Small intestine (tissue), 7 donors: ENCODE results near the gene HAUS8. TPM values are rescaled to one million over a fixed set of nuclear protein-coding genes. Genes with fewer than 3 reads are reported as not detected.
"Not testable (repeated sequence)": the region's sequence is repeated elsewhere in the genome, so short reads cannot be mapped to it uniquely, and the experiment has no call there.

ENCODE experiments used
- DNase-seq, 2 donors: peaks; one replicate each; pipeline versions ENCODE4 v3.0.0 to v3.0.0-alpha.2; 2013
- FAIRE-seq: peaks from 2 replicates; lab custom pipeline; 2012; peaks lifted over from hg19 to GRCh38; lab: Jason Lieb, UNC
- H3K27ac ChIP-seq, 3 donors: one replicate each; pipeline ENCODE4 v1.5.1; 2013; ENCODE audit warnings: low read length in 2 of 3, mild to moderate bottlenecking in 2 of 3, control low read depth in 1 of 3, inconsistent platforms in 1 of 3, low read depth in 1 of 3, moderate library complexity in 1 of 3
- H3K27me3 ChIP-seq, 3 donors: one replicate each; pipeline ENCODE4 v1.6.1; 2013; ENCODE audit warnings: low read length in 3 of 3, inconsistent platforms in 1 of 3; ENCODE audit not compliant: control insufficient read depth in 3 of 3, insufficient read depth in 3 of 3
- H3K36me3 ChIP-seq, 3 donors: one replicate each; pipeline ENCODE4 v1.6.1; 2013; ENCODE audit warnings: low read length in 3 of 3, inconsistent platforms in 1 of 3, low read depth in 1 of 3, mild to moderate bottlenecking in 1 of 3, moderate library complexity in 1 of 3; ENCODE audit not compliant: control insufficient read depth in 3 of 3, insufficient read depth in 2 of 3
- H3K4me1 ChIP-seq, 3 donors: one replicate each; pipeline ENCODE4 v1.6.1; 2013; ENCODE audit warnings: low read length in 2 of 3, inconsistent platforms in 1 of 3, low read depth in 1 of 3, mild to moderate bottlenecking in 1 of 3, moderate library complexity in 1 of 3; ENCODE audit not compliant: control insufficient read depth in 3 of 3, insufficient read depth in 2 of 3
- H3K4me3 ChIP-seq, 3 donors: one replicate each; pipeline ENCODE4 v1.5.1; 2013; ENCODE audit warnings: low read length in 3 of 3, control low read depth in 1 of 3, inconsistent platforms in 1 of 3, low read depth in 1 of 3, mild to moderate bottlenecking in 1 of 3, moderate library complexity in 1 of 3
- H3K9me3 ChIP-seq, 2 donors: one replicate each; pipeline ENCODE4 v1.6.1; 2013; ENCODE audit warnings: low read depth in 1 of 2, low read length in 1 of 2; ENCODE audit not compliant: control insufficient read depth in 2 of 2, insufficient read depth in 1 of 2
- WGBS, 3 donors: extraction: QIAGEN DNeasy Blood & Tissue Kit; methylation state at CpG; one replicate each; pipeline ENCODE4 v1.1.7; 2013; 5-methylcytosine and 5-hydroxymethylcytosine counted together
- polyA plus RNA-seq, 4 donors: library from polyadenylated mRNA; stranded (reverse) in 3 of 4; unstranded in 1 of 4; fragments of 200-250 nt in 3 of 4; fragments of 120-200 nt in 1 of 4; gene quantifications; one replicate each; pipeline versions ENCODE4 v1.2.1 to v1.2.3, GENCODE V29; 2013
- donor health status: healthy with polysubstance abuse.
- donor health status: control.
- donor health status: control.
- donor health status: Bipolar disorder and iron deficiency.
- donor health status: healthy.

Gene HAUS8
- polyA plus RNA-seq, 4 donors, result 7.4 to 16.5 (median 13.2) TPM

DNA sequence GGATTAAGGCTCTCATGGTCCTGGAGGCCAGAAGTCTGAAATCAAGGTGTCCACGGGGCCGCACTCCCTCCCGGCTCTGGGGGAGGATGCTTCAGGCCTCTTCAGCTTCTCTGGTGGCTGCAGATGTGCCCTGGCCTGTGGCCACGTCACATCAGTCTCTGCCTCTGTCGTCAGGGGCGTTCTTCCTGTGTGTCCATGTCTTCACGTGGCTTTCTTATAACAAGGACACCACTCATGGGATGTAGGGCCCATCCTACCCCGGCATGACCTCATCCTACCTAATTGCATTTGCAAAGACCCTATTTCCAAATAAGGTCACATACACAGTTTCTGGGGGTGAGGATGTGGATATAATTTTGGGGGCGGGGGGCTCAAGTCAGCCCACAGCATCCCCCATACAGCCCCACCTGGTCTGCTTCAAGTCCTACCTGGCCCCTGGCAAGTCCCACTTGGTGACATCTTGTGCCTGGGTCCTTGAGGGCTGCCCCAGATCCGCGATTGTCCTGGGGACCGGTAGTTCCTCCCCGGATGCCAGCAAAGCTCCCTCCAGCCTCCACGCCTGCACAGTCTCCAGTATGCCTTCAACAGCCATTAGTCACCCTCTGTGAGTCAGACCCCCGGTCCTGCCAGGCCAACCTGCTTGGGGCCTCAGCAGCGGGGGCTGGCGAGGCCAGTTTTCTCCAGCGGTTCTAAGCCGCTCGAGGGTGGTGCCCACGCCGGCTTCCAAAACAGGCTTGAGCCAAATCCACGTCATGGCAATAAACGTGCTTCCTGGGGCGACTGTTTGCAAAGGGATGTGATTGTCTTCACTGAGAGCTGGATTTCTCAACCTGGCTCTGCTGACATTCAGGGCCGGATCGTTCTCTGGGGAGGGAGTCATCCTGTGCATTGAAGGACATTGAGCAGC lies 32.5 kb upstream of the HAUS8 start:
- WGBS, 3 donors, result 48 to 73% (median 56%) methylated on average over 27 of the region's 27 CpGs
- peak overlapping the region in 2 of 3 donors; percentile 42 to 86 for H3K27ac ChIP-seq

DNA sequence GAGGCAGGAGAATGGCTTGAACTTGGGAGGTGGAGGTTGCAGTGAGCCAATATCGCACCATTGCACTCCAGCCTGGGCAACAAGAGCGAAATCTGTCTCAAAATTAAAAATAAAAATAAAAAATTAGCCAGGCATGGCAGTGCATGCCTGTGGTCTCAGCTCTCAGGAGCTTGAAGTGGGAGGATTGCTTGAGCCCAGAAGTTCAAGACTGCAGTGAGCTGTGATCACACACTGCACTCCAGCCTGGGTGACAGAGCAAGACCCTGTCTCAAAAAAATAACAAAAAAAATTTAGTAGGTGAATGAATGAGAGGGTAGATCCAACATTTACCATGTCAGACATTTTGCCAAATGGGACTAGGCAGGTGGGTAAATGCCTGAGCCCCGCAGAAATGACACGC lies 31.7 kb upstream of the HAUS8 start:
- not testable (repeated sequence) for H3K4me3 ChIP-seq, DNase-seq, FAIRE-seq, H3K27me3 ChIP-seq, H3K4me1 ChIP-seq
- Histone ChIP-seq H3K9me3 (peaks cover 0 to 11% of the 10 kb centered on the region in 2 donors), H3K27ac (peak overlapping the region in 1 of 3 donors; percentile 86), H3K36me3 (peaks cover 7 to 78% (median 10%) of the 10 kb centered on the region in 3 donors)
- 93 to 100% (median 97%) methylated on average over 4 of the region's 4 CpGs for WGBS, 3 donors

More for the DNA sequence above, 32.5 kb upstream of the HAUS8 start:
- Histone ChIP-seq H3K4me3 (no peak overlapping the region), H3K9me3 (peaks cover 0 to 6% of the 10 kb centered on the region in 2 donors), H3K36me3 (peaks cover 2 to 78% (median 6%) of the 10 kb centered on the region in 3 donors), H3K4me1 (no peaks in the 10 kb centered on the region), H3K27me3 (no peaks in the 10 kb centered on the region)
- no peak for DNase-seq
- no peak for FAIRE-seq

DNA sequence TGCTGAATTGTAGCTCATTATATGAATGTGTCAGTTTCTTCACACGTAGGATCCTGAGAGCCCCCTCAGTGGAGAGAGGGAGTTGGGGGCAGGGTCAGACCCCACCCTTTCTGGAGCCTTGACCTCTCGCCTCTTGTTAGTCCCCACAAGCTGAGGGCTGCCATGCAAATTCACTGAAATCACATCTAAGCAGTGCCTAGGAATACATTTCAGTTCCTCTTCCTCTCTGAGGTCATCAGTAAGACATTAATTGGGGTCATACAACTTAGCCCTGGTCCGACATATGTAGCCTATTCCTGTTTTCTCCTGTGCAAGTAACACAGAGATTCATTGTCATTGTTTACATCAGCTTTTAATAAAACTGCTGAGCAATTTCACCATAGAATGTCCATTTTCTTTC lies 30.3 kb upstream of the HAUS8 start:
- Histone ChIP-seq H3K27me3 (no peaks in the 10 kb centered on the region), H3K9me3 (peaks cover 0 to 11% of the 10 kb centered on the region in 2 donors), H3K36me3 (peaks cover 10 to 79% (median 10%) of the 10 kb centered on the region in 3 donors), H3K4me1 (no peaks in the 10 kb centered on the region), H3K27ac (no peak overlapping the region), H3K4me3 (no peak overlapping the region)
- FAIRE-seq, result no peak
- no peak for DNase-seq
- WGBS, 3 donors, result 71 to 88% (median 83%) methylated on average over 3 of the region's 3 CpGs

DNA sequence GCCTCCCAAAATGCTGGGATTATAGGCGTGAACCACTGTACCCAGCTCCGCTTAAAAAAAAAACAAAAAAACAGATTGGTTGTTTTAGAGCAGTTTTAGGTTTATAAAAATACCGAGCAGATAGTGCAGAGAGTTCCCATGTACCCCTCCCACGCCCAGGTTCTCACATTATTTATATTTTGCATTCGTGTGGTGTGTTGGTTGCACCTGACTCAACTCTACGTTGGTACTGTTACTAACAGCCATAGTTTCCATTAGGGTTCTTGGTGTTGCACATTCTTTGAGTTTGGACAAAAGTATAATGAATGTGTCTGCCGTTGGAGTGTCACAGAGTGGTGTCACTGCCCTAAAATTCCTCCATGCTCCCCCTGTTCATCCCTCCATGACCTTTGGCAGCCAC lies 29.4 kb upstream of the HAUS8 start:
- no peaks in the 10 kb centered on the region for H3K4me1 ChIP-seq
- DNase-seq (no peak), FAIRE-seq (no peak)
- H3K36me3 ChIP-seq, result peaks cover 7 to 73% (median 10%) of the 10 kb centered on the region in 3 donors
- 78 to 85% (median 85%) methylated on average over 7 of the region's 7 CpGs for WGBS, 3 donors
- no peaks in the 10 kb centered on the region for H3K27me3 ChIP-seq
- no peak overlapping the region for H3K27ac ChIP-seq
- no peak overlapping the region for H3K4me3 ChIP-seq
- H3K9me3 ChIP-seq, result peaks cover 0 to 11% of the 10 kb centered on the region in 2 donors

DNA sequence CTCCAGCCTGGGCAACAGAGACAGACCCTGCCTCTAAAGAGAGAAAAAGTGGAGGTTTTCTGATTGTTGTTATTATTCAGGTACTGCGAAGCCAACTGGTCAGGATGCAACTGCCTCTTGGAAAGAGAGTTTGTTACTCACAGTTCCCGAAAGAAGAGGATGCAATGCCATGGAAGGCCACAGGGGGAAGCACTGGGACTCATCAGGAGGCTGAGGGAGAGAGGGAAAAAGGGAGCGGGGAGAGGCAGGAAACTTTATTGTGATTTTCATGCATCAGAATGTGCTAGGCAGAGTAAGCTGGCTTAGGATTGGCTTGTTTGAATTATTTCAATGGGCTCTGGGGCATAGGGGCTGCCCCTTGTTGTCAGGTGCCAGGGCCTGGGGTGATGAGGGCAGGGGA lies 27.9 kb upstream of the HAUS8 start:
- Histone ChIP-seq H3K27ac (no peak overlapping the region), H3K36me3 (peaks cover 7 to 71% (median 10%) of the 10 kb centered on the region in 3 donors), H3K4me3 (no peak overlapping the region), H3K27me3 (no peaks in the 10 kb centered on the region), H3K4me1 (no peaks in the 10 kb centered on the region), H3K9me3 (peaks cover 0 to 11% of the 10 kb centered on the region in 2 donors)
- no peak for FAIRE-seq
- WGBS, 3 donors, result 69 to 90% (median 83%) methylated on average over 3 of the region's 3 CpGs
- DNase-seq, result no peak

DNA sequence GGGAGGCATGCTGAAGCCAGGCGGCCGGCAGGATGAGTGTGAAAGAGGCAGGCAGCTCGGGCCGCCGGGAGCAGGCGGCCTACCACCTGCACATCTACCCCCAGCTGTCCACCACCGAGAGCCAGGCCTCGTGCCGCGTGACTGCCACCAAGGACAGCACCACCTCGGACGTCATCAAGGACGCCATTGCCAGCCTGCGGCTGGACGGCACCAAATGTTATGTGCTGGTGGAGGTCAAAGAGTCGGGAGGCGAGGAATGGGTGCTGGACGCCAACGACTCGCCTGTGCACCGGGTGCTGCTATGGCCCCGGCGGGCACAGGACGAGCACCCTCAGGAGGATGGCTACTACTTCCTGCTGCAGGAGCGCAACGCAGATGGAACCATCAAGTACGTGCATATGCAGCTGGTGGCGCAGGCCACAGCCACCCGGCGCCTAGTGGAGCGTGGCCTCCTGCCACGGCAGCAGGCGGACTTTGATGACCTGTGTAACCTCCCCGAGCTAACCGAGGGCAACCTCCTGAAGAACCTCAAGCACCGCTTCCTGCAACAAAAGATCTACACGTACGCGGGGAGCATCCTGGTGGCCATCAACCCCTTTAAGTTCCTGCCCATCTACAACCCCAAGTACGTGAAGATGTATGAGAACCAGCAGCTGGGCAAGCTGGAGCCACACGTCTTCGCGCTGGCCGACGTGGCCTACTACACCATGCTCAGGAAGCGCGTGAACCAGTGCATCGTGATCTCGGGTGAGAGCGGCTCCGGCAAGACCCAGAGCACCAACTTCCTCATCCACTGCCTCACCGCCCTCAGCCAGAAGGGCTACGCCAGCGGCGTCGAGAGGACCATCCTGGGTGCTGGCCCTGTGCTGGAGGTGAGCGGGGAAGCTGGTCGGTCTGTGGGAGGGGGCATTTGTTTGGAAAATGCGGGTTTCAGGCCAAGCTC lies 26.7 kb upstream of the HAUS8 start:
- FAIRE-seq (no peak), DNase-seq (no peak)
- Histone ChIP-seq H3K27me3 (no peaks in the 10 kb centered on the region), H3K36me3 (peaks cover 7 to 58% (median 10%) of the 10 kb centered on the region in 3 donors), H3K4me3 (no peak overlapping the region), H3K27ac (no peak overlapping the region), H3K4me1 (peaks cover 0 to 5% (median 2%) of the 10 kb centered on the region in 3 donors), H3K9me3 (peaks cover 0 to 11% of the 10 kb centered on the region in 2 donors)
- 94 to 98% (median 95%) methylated on average over 58 to 59 of the region's 59 CpGs for WGBS, 3 donors

DNA sequence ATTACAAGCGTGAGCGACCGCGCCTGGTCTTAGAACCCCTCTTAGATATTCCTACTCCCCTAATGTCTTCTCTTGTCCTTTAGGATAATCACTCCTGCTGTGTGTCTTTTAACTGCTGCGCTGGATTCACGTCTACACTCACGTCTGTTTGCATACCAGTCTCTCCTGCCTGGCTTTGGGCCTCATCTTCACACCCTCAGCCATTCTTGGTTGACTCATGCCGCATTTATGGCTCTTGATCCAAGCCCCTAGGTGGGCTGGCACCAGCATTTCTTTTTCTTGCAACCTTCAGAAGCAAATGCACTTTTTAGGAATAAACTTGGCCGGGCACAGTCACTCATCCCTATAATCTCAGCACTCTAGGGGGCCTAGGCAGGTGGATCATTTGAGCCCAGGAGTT lies 23.1 kb upstream of the HAUS8 start:
- WGBS, 3 donors, result 95 to 98% (median 98%) methylated on average over 9 of the region's 9 CpGs
- H3K4me1 ChIP-seq, result peaks cover 0 to 5% (median 2%) of the 10 kb centered on the region in 3 donors
- no peaks in the 10 kb centered on the region for H3K27me3 ChIP-seq
- peaks cover 4 to 34% (median 10%) of the 10 kb centered on the region in 3 donors for H3K36me3 ChIP-seq
- peaks cover 0 to 14% of the 10 kb centered on the region in 2 donors for H3K9me3 ChIP-seq
- H3K27ac ChIP-seq, result peak overlapping the region in 1 of 3 donors; percentile 42
- no peak for FAIRE-seq
- no peak for DNase-seq
- H3K4me3 ChIP-seq, result no peak overlapping the region
